ENCODE results near the gene WDR7.

WDR7 gene

DNA sequence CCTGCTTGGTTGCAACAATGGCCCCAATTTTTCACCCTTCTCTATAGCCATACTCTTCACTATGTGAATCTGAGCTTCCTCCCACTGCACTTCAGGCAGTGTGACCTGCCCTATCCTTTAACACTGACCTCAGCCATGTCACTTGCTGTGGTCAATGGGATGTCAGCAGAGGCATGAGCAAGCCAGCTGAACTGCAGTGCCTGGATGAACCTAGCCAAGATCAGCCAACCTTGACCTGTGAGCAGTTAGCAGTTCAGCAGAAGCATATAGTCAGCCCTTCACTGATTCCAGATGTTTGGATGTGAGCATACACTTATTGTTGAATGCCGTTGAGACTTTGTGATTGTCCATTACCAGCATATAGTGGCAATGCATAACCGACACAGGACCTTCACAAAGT, 432.3 kb downstream of the WDR7 start:
- Histone ChIP-seq H4K20me1 (ENCODE audit: insufficient read depth, low read length) (no peaks in the 10 kb centered on the region), H3K4me1 (ENCODE audit: insufficient read depth, low read length, severe bottlenecking) (peaks cover 4% of the 10 kb centered on the region), H3F3A (ENCODE audit: insufficient read depth, low read length) (no peaks in the 10 kb centered on the region), H3K79me2 (ENCODE audit: insufficient read depth, low read length) (no peaks in the 10 kb centered on the region), H3K27me3 (ENCODE audit: insufficient read depth, low read length) (peaks cover 12% of the 10 kb centered on the region; the same call in 1 of the 2 replicates), H3K9ac (ENCODE audit: low read length) (no peak overlapping the region), H3K4me2 (ENCODE audit: low read length) (no peak overlapping the region), H3K36me3 (ENCODE audit: insufficient read depth, low read length) (no peaks in the 10 kb centered on the region), H3K27ac (ENCODE audit: low read depth, low read length, poor library complexity, severe bottlenecking) (no peak overlapping the region), H2AFZ (ENCODE audit: low read length) (no peak overlapping the region), H3K4me3 (ENCODE audit: low read depth, low read length, poor library complexity, severe bottlenecking) (no peak overlapping the region), H3K9me2 (ENCODE audit: low read depth, low read length) (no peaks in the 10 kb centered on the region), H3K9me3 (ENCODE audit: low read length) (no peaks in the 10 kb centered on the region)
- TF ChIP-seq EZH2 (IDR thresholded peaks at IDR 0.05; ENCODE audit: borderline replicate concordance, low read length): no peak
- TF ChIP-seq, protein P1, sequence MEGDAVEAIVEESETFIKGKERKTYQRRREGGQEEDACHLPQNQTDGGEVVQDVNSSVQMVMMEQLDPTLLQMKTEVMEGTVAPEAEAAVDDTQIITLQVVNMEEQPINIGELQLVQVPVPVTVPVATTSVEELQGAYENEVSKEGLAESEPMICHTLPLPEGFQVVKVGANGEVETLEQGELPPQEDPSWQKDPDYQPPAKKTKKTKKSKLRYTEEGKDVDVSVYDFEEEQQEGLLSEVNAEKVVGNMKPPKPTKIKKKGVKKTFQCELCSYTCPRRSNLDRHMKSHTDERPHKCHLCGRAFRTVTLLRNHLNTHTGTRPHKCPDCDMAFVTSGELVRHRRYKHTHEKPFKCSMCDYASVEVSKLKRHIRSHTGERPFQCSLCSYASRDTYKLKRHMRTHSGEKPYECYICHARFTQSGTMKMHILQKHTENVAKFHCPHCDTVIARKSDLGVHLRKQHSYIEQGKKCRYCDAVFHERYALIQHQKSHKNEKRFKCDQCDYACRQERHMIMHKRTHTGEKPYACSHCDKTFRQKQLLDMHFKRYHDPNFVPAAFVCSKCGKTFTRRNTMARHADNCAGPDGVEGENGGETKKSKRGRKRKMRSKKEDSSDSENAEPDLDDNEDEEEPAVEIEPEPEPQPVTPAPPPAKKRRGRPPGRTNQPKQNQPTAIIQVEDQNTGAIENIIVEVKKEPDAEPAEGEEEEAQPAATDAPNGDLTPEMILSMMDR (IDR thresholded peaks at IDR 0.05; ENCODE audit: low read length): no peak

DNA sequence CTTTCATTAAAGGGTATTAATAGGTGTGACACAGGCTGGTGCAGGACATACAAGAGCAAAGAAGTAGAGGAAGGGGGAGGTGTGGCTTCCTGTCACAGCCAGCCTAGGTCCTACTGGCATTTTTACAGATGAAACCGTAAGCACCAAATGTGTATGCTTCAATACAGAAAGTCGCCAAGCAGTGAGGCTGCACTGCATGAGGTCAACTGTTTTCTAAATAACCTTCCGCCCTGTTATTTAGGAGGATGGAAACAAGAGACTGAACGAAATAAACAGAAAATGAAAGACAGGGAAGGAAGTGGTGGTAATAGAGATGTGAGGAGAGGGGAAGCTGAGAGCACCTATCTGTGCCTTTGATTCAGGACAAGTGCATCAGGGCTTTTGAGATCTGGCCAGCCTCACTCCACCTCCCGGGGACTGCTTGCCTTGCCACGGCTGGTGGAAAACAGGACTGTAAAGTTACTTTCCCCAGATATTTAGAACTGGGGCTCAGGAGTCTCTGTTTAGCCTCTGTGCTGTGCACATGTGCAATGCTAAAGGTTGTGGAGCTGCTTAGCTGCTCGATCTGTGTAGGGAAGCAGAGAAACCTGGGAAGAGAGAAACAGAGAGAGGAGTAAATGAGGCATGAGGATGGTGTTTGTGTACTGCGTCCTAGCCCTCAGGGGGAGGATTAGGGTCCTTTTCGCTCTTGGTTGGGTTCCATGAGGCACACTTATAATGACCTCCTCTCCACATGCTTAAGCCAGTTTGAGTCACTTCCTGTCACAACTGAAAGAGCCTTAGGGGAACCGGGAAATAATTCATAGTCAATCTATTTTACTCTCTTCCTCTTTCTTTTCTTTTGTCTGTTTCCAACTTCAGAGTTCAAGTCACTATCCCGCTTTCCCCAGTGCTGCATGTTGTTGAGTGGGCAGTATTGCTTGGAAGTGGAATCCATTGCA, 433.4 kb downstream of the WDR7 start:
- no peak overlapping the region for H3K27ac ChIP-seq (ENCODE audit: low read depth, low read length, poor library complexity, severe bottlenecking)
- no peak overlapping the region for H2AFZ ChIP-seq (ENCODE audit: low read length)
- H3K9me2 ChIP-seq (ENCODE audit: low read depth, low read length): no peaks in the 10 kb centered on the region
- H3K9ac ChIP-seq (ENCODE audit: low read length): no peak overlapping the region
- H3K4me3 ChIP-seq (ENCODE audit: low read depth, low read length, poor library complexity, severe bottlenecking): no peak overlapping the region
- no peaks in the 10 kb centered on the region for H4K20me1 ChIP-seq (ENCODE audit: insufficient read depth, low read length)
- H3F3A ChIP-seq (ENCODE audit: insufficient read depth, low read length): no peaks in the 10 kb centered on the region
- H3K79me2 ChIP-seq (ENCODE audit: insufficient read depth, low read length): no peaks in the 10 kb centered on the region
- no peaks in the 10 kb centered on the region for H3K9me3 ChIP-seq (ENCODE audit: low read length)
- TF ChIP-seq, protein P1 (IDR thresholded peaks at IDR 0.05; ENCODE audit: low read length): no peak
- no peak for TF ChIP-seq EZH2 (IDR thresholded peaks at IDR 0.05; ENCODE audit: borderline replicate concordance, low read length)
- peak overlapping the region; percentile 15; the same call in 1 of the 2 replicates for H3K4me2 ChIP-seq (ENCODE audit: low read length)
- peaks cover 4% of the 10 kb centered on the region for H3K4me1 ChIP-seq (ENCODE audit: insufficient read depth, low read length, severe bottlenecking)
- H3K27me3 ChIP-seq (ENCODE audit: insufficient read depth, low read length): peaks cover 10% of the 10 kb centered on the region
- H3K36me3 ChIP-seq (ENCODE audit: insufficient read depth, low read length): no peaks in the 10 kb centered on the region

DNA sequence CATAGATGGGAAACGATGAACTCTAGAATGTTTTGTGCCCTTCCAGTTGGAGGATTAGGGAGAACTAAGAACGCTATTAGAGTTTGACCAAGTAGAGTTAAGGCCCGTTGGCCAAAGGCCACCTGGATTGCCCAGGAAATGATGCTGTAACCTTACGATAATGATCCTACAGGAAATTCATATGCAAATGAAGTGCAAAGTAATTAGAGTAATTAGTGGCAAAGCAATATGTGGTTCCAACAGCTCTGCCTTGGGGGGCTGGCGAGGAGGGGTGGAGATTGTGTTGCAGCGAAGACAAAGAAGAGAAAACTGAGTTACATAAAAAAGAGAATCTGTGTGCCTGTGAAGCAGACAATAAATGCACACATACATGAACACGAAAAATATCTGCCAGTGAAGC, 434.2 kb downstream of the WDR7 start:
- H3K9me2 ChIP-seq (ENCODE audit: low read depth, low read length): no peaks in the 10 kb centered on the region
- H3K9ac ChIP-seq (ENCODE audit: low read length): no peak overlapping the region
- no peaks in the 10 kb centered on the region for H3K36me3 ChIP-seq (ENCODE audit: insufficient read depth, low read length)
- peaks cover 15% of the 10 kb centered on the region for H3K27me3 ChIP-seq (ENCODE audit: insufficient read depth, low read length)
- H3K4me2 ChIP-seq (ENCODE audit: low read length): no peak overlapping the region
- H3K79me2 ChIP-seq (ENCODE audit: insufficient read depth, low read length): no peaks in the 10 kb centered on the region
- H3K27ac ChIP-seq (ENCODE audit: low read depth, low read length, poor library complexity, severe bottlenecking): no peak overlapping the region
- H3K4me1 ChIP-seq (ENCODE audit: insufficient read depth, low read length, severe bottlenecking): peaks cover 4% of the 10 kb centered on the region
- H3K4me3 ChIP-seq (ENCODE audit: low read depth, low read length, poor library complexity, severe bottlenecking): no peak overlapping the region
- H4K20me1 ChIP-seq (ENCODE audit: insufficient read depth, low read length): no peaks in the 10 kb centered on the region
- no peak for TF ChIP-seq EZH2 (IDR thresholded peaks at IDR 0.05; ENCODE audit: borderline replicate concordance, low read length)
- TF ChIP-seq, protein P1 (IDR thresholded peaks at IDR 0.05; ENCODE audit: low read length): no peak
- no peaks in the 10 kb centered on the region for H3K9me3 ChIP-seq (ENCODE audit: low read length)
- no peak overlapping the region for H2AFZ ChIP-seq (ENCODE audit: low read length)
- no peaks in the 10 kb centered on the region for H3F3A ChIP-seq (ENCODE audit: insufficient read depth, low read length)

Measured in OCI-LY1 (cell line).